HG03095 (cell line): ENCODE data around the gene FSTL5.

Experiments used
- ATAC-seq: cut with Tn5 transposase; IDR thresholded peaks from one replicate; pipeline ENCODE4 v1.9.1; 2021; ENCODE audit warnings: moderate library complexity; ENCODE audit not compliant: unreplicated experiment

Gene FSTL5

GRCh38 chr4:161948026-161948770 is 215.6 kb downstream of the FSTL5 start:
- ATAC-seq = no peak

GRCh38 chr4:161937596-161937995 is 226.2 kb downstream of the FSTL5 start:
- no peak for ATAC-seq

- no peak for ATAC-seq
These were observed 226.9 kb downstream of the FSTL5 start for GRCh38 chr4:161936625-161937550.

- ATAC-seq = no peak
These were observed 232.7 kb downstream of the FSTL5 start for GRCh38 chr4:161931089-161931488.

- ATAC-seq = no peak
These were observed 233.8 kb downstream of the FSTL5 start for GRCh38 chr4:161929956-161930355.

GRCh38 chr4:161926033-161926828 is 237.6 kb downstream of the FSTL5 start:
- ATAC-seq = no peak

GRCh38 chr4:161920304-161921052 is 243.3 kb downstream of the FSTL5 start:
- no peak for ATAC-seq

GRCh38 chr4:161919442-161920220 is 244.2 kb downstream of the FSTL5 start:
- no peak for ATAC-seq

- no peak for ATAC-seq
These were observed 247.8 kb downstream of the FSTL5 start for GRCh38 chr4:161916035-161916434.

GRCh38 chr4:161907590-161907955 is 256.2 kb downstream of the FSTL5 start:
- no peak for ATAC-seq

GRCh38 chr4:161906836-161907589 is 256.8 kb downstream of the FSTL5 start:
- ATAC-seq = no peak

- no peak for ATAC-seq
These were observed 263.7 kb downstream of the FSTL5 start for GRCh38 chr4:161900110-161900509.

- no peak for ATAC-seq
These were observed 269.2 kb downstream of the FSTL5 start for GRCh38 chr4:161894493-161895167.

GRCh38 chr4:161894014-161894413 is 269.8 kb downstream of the FSTL5 start:
- no peak for ATAC-seq

- ATAC-seq = no peak
These were observed 270.2 kb downstream of the FSTL5 start for GRCh38 chr4:161893566-161893965.

- no peak for ATAC-seq
These were observed 270.8 kb downstream of the FSTL5 start for GRCh38 chr4:161892951-161893350.

- no peak for ATAC-seq
These were observed 280.6 kb downstream of the FSTL5 start for GRCh38 chr4:161883157-161883556.

GRCh38 chr4:161881370-161881769 is 282.4 kb downstream of the FSTL5 start:
- ATAC-seq = no peak

- ATAC-seq = no peak
These were observed 294.3 kb downstream of the FSTL5 start for GRCh38 chr4:161869511-161869910.
